Bronchial smooth muscle cell (primary cell): ENCODE measurements around the gene TMEM97. TPM values are rescaled to one million over a fixed set of nuclear protein-coding genes. Genes with fewer than 3 reads are reported as not detected.

Source experiments
- total RNA-seq: library from RNA; depleted of rRNA; stranded (reverse); fragments of >200 nt; gene quantifications from 2 replicates; pipeline ENCODE4 v1.2.1, GENCODE V29; 2014

The TMEM97 gene
- 4.3 and 10.1 TPM in 2 replicates for total RNA-seq

GRCh38 chr17:28318759-28319597 is at the start of gene TMEM97:
Gene TMEM97 (plus strand): TSS chr17:28319200. CDS start chr17:28319240, 40 bp downstream.

GRCh38 chr17:28335201-28335958 is 16.4 kb downstream of the TMEM97 start, which contains the start of the genes IFT20 and TNFAIP1:
Gene IFT20 (minus strand): TSS chr17:28335472. CDS start chr17:28331985, 3,487 bp downstream.
Gene TNFAIP1 (plus strand): TSS chr17:28335761. CDS start chr17:28339522, 3,761 bp downstream.

GRCh38 chr17:28357061-28357900 is 38.3 kb downstream of the TMEM97 start, which contains the start of gene POLDIP2:
Gene POLDIP2 (minus strand): TSS chr17:28357527. CDS start chr17:28357448, 79 bp downstream.

GRCh38 chr17:28364665-28365363 is 45.8 kb downstream of the TMEM97 start, which contains the start of gene SEBOX:
Gene SEBOX (minus strand): TSS chr17:28365199. CDS start chr17:28365151, 48 bp downstream.

GRCh38 chr17:28370035-28370743 is 51.2 kb downstream of the TMEM97 start, which contains the start of gene VTN:
Gene VTN (minus strand): TSS chr17:28370307. CDS start chr17:28370203, 104 bp downstream.

GRCh38 chr17:28371245-28372202 is 52.5 kb downstream of the TMEM97 start, which contains the start of gene SARM1:
Gene SARM1 (plus strand): TSS chr17:28371694. CDS start chr17:28372033, 339 bp downstream.

Other genes with a start within 250 kb of the TMEM97 start
- gene IFT20, start 16.3 kb downstream of the TMEM97 start, total RNA-seq: 61.6 and 72.7 TPM in 2 replicates
- 13.2 and 16.9 TPM in 2 replicates for gene TNFAIP1, start 16.6 kb downstream of the TMEM97 start, total RNA-seq
- gene POLDIP2, start 38.3 kb downstream of the TMEM97 start, total RNA-seq: 47.1 and 62.3 TPM in 2 replicates
- not detected in 2 replicates for gene SEBOX, start 46.0 kb downstream of the TMEM97 start, total RNA-seq
- gene VTN, start 51.1 kb downstream of the TMEM97 start, total RNA-seq: 0.09 TPM in 1 of 2 replicates, not detected in the other
- 3.9 and 7.2 TPM in 2 replicates for gene SARM1, start 52.5 kb downstream of the TMEM97 start, total RNA-seq
- gene SLC46A1, start 87.0 kb downstream of the TMEM97 start, total RNA-seq: 1.9 and 4.0 TPM in 2 replicates
- gene SLC13A2, start 154.4 kb downstream of the TMEM97 start, total RNA-seq: not detected in 2 replicates
- not detected in 2 replicates for gene FOXN1, start 187.1 kb downstream of the TMEM97 start, total RNA-seq
- 22.5 and 23.4 TPM in 2 replicates for gene UNC119, start 233.4 kb downstream of the TMEM97 start, total RNA-seq